NCI-H2196 (cell line): ENCODE results near the gene TCEAL6.
"Not testable (repeated sequence)": the region's sequence is repeated elsewhere in the genome, so short reads cannot be mapped to it uniquely, and the experiment has no call there.

Experiments
- DNase-seq: peaks from one replicate; lab custom pipeline; 2025; ENCODE audit not compliant: unreplicated experiment; lab: John Stamatoyannopoulos, UW

Gene TCEAL6

DNA sequence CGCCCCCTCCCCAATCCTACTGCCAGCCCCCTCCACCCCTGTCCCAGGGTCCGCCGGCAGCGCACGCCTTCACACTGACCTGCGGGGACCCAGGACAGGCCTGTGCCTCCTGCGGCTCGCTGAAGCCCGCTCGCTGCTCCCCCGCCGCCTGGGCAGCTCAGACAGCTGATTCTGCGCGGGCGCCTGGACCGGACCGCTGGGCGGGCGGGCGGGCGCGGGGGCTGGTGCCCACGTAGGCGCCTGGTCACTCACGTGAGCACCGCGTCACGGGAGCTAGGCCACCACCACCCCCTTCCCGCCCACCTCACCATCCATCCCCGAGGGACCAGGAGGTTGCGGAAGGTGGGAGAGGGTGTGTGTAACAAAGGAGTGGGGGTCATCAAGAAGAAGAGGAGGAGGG lies at the start of gene TCEAL6:
TSS of gene TCEAL6 (minus strand) at position 208 of the 400 bp plus-strand sequence.
- DNase-seq: not testable (repeated sequence)

DNA sequence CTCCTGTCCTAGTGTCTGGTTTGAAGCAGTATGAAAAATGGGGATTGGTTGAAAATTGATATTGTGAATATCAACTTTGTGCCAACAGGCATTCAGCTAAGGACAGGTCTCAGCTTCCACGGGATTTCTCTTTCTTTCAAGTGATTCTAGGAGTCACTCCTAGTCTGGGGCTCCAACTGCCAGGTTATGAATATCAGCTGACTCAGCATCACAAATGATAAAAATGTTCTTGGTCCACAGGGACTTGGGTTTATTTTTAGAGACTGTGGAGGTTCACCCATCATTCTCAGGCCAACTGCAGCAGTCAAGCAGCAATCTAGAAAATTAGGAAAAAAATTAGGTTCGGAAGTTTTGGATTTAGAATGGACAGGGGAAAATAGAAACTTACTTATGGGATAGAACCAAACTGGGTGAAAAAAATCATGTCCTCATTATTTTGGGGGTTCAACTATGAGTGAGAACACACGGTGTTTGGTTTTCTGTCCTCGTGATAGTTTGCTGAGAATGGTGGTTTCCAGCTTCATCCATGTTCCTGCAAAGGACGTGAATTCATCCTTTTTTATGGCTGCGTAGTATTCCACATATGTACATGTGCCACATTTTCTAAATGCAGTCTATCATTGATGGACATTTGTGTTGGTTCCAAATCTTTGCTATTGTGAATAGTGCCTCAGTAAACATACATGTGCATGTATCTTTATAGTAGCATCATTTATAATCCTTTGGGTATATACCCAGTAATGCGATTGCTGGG lies 43.9 kb upstream of the TCEAL6 start:
- DNase-seq: no peak

DNA sequence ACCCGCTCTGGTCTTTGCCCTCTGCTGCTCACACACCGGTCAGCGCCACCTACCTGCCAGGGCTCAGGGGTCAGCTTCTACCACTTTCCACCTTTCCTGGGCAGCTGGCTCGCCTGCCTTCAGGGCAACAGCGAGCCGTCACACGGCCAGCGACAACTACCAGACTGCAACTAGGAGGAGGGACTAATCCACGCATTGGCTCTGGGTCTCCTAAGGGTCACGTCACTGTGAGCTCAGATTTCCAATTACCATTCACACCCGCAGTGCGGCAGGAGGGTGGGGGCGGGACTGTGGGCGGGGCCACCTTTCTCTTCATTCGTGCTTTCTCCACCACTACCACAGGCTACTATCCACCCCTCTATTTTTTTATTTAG lies 13.5 kb upstream of the TCEAL6 start, which contains the start of gene BEX5:
TSS of gene BEX5 (minus strand) at position 172 of the 374 bp plus-strand sequence. CDS start 1,712 bp downstream, outside the sequence.
- DNase-seq: peak; percentile 69

DNA sequence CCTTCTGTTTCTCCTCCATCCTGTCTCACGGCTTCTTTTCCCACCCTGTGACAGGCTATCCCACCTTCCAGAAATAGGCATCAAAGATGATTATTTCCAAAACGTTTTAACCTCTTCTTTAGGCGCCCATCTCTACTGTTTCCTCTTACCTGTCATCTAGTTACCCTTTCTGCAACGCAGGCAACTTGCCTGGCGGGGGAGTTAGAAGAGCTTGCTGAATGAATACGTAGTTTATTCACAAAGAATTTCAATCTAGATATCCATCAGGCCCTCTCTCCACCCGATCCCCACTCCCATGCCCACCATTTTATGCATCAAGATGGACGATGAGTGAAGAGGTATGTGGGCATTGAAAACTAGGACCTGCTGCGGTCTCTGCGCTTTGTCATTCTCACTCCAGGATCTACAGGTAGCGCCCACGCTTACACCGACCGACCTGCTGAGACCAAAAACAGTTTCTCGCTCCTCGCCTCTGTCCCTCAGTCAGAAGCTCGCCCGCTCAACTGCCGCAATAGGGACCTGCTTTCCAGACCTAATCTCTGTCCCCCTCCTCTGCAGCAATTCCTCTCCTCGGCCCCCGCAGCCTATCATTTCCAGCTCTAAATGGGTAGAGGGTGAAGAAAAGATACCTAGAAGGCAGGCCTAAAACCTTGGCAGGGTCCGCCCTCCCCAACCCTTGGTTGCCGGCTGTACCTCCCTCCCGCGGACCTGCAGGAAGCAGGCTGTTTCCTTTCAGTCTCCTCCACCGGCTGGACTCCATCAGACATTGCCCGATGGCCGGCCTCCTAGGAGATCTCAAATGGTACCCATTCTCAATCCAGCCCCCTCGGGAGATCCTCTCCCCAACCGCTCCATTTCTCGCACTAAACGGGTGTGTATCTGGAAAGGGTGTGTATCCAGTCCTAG lies 12.9 kb upstream of the TCEAL6 start:
- DNase-seq: no peak

DNA sequence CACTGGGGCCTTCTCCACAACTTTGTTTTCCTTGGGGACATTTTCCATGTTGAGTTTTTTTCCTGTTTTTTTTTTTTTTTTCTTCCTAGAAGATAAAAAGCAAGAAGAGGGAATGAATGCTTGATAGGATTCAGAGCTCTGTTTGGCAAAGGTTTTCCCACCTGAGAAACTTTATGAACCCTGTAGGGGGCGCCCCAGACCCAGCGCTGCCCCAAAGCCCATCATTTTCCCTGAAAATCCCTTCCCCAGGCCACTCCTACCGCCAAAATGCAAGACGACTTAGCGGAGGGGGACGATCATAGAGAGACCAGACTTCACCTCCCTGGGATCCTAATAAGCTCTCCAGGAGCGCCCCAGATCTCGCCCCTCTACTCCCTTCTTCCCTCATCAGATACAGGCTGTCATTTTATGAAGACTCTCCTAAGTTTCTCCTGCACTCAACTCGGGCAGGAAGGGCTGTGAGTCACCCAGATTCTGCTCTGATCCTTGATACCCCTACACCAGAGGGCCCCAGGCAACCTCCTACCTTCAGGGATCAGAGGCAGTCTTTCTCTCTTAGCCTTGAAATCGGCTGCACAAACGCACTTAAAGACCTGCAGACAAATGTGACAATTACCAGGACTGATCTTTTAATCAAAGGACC lies 12.1 kb upstream of the TCEAL6 start:
- DNase-seq: no peak

DNA sequence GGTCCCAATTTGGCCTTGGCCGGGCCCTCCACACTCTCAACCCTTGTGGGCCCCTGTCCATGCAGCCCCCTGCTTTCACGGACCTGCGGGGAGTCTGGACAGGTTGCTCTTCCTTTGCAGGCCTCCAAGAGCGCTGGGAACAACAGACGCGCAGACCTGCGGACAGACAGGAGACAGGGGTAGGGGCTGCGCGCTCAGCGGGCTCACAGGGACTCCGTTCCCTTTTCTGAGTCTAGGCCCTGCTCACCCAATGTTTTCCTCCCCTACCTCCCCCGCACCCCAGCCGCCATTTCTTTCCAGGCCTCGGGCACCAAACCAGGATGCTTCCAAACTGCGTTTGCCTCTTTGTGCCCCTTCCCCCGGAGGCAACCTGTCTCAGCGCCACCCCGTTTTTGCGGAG lies 650 bp downstream of the TCEAL6 start:
- not testable (repeated sequence) for DNase-seq

DNA sequence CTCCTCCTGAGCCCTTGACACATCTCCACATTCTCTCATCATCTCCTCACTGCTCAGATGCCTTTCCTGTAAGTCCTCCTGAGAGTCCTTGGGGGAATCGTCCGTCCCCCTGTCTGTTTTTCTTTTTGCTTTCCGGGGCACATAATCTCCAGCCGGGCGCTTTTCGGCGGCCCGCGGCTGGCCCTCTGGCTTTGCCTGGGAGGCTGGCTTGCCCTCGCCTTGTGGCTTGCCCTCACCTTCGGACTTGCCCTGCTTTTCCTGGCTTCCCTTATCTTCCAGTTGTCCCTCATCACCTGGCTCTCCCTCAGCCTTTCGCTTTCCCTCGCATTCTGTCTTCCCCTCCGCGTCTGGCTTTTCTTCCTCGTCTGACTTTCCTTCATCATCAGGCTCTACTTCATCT lies 1.4 kb downstream of the TCEAL6 start:
- not testable (repeated sequence) for DNase-seq

DNA sequence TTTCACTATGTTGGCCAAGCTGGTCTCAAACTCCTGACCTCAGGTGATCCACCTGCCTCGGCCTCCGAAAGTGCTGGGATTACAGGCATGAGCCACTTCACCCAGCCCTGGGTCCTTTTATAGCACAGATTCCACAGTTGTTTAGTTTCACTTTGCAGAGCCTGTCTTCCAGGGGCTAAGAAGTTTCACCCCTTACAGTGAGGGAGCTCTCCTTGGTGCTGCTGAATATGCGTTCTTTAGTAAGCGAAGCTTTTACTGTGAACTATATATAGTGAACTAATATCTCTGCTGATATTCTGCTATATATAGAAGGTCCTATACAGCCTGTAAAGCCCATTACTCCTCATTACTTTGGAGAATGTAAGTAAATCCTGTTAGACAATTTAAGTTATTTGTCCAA lies 4.2 kb downstream of the TCEAL6 start:
- no peak for DNase-seq

DNA sequence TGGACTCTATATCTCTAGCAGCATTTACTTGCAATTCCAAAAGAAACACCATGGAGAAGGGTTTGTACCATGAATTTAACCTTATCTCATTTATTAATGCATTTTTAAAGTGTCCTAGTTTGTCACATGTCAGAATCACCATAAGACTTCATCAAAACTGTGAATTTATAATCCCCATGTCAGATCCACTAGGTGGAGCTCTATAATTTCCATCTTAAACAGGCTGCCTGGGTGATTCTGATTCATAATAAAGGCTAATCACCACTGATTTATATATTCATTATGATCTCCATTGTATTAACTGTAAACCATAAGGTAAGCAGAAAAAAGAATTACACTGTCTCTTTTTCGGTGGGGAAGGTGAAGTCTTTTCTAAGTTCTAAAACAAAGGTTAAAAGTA lies 12.8 kb downstream of the TCEAL6 start:
- DNase-seq: no peak

DNA sequence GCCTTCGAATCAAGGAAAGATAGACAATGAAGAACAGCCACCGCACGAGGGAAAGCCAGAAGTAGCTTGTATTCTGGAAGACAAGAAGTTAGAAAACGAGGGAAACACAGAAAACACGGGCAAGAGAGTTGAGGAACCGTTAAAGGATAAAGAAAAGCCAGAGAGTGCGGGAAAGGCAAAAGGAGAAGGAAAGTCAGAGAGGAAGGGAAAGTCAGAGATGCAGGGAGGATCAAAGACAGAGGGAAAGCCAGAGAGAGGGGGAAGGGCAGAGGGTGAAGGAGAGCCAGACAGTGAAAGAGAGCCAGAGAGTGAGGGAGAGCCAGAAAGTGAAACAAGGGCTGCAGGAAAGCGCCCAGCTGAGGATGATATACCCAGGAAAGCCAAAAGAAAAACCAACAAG lies 15.4 kb downstream of the TCEAL6 start:
- no peak for DNase-seq

DNA sequence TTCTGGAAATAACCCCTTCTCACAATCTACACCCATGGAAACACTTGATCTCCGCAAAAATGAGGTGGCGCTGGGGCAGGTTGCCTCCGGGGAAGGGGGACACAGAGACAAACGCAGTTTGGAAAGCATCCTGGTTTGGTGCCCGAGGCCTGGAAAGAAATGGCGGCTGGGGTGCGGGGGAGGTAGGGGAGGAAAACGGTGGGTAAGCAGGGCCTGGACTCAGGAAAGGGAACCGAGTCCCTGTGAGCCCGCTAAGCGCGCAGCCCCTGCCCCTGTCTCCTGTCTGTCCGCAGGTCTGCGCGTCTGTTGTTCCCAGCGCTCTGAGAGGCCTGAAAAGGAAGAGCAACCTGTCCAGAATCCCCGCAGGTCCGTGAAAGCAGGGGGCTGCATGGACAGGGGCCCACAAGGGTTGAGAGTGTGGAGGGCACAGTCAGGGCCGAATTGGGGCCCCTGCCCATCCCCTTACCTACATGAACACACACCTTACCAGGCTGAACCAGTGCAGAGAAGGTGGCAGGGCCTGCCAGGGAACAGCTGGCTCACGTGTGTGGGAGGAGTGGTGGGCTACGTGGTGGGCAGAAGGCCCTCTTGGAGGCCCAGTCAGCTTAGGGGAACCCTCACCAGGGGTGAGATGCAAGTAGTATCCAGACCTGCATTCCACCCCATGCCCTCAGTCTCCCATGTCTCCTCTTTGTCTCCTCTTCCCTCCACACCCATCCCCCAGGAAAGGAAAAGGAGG lies 16.0 kb downstream of the TCEAL6 start:
- not testable (repeated sequence) for DNase-seq

DNA sequence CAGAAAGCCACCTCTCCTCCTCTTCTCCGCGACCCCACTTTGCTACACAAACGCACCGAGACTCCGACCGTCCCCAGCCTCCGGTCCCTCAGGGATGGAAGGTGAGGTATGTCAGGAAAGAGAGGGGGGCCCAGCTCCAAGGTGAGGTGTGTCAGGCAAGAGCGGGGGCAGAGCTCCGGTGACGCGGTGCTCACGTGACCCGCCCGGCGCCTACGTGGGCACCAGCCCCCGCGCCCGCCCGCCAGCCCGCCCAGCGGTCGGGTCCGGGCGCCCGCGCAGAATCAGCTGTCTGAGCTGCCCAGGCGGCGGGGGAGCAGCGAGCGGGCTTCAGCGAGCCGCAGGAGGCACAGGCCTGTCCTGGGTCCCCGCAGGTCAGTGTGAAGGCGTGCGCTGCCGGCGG lies 16.8 kb downstream of the TCEAL6 start, which contains the start of gene TCEAL2:
TSS of gene TCEAL2 (plus strand) at position 244 of the 400 bp plus-strand sequence. CDS start 1,152 bp downstream, outside the sequence.
- peak; percentile 0 for DNase-seq

DNA sequence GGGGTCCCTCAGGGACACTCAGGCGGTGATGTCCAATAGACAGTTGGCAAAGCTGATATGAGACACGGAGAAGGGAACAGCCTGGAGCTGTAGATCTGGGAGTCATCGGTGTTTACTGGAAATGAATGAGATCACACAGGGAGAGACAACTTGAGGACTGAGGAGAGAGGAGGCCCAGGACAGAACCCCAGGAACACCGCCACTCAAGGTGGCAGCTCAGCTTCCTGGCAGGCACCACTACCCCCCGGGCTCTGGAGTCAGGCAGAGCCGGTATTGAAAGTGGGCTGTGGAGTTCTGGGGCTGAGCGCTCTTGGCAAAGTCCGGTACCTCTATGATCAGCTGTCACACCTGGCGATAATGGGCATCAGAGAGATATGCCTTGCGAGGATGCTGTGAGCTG lies 17.3 kb downstream of the TCEAL6 start:
- DNase-seq: not testable (repeated sequence)

DNA sequence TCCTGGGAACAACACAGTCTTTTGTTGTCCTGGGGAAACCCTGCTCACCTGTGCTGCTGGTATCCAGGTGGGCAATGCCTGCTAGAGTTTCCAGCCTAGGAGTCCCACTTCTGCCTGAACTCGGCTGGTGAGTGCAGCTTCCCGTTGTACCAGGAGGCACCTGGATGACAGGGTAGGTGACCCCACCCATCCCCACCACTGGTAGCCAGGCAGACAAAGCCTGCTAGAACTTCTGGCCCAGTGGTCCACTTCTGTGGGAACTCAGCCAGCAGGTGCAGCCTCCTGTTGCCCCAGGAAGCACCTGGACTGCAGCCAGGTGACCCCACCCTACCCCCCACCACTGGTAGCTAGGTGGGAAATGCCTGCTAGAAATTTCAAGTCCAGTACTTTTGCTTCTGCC lies 26.5 kb downstream of the TCEAL6 start:
- no peak for DNase-seq

DNA sequence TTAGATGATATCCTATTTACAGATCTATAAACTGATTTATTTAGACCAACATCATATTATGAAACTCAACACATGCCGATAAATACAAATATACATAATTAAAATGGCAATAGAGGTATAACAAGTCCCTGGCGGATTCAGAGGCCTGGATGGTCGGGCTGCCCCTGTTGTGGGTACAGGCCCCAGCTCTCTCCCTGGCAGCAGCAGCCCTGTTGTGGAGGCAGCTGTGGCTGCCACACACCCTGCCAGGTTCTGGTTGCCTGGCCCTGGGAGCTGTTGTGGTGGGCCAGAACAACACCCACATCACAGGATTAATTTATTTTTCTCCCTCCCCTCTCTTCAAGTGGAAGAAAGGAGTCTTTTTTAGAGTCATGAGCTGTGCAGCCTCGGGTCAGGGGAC lies 28.9 kb downstream of the TCEAL6 start:
- no peak for DNase-seq
